ENCODE measurements around the gene ASB6. TPM values are rescaled to one million over a fixed set of nuclear protein-coding genes. Genes with fewer than 3 reads are reported as not detected.

The ASB6 gene
- total and polyA plus RNA-seq, 2 experiments from 2014 or later, result 8.8 to 19.8 TPM

DNA sequence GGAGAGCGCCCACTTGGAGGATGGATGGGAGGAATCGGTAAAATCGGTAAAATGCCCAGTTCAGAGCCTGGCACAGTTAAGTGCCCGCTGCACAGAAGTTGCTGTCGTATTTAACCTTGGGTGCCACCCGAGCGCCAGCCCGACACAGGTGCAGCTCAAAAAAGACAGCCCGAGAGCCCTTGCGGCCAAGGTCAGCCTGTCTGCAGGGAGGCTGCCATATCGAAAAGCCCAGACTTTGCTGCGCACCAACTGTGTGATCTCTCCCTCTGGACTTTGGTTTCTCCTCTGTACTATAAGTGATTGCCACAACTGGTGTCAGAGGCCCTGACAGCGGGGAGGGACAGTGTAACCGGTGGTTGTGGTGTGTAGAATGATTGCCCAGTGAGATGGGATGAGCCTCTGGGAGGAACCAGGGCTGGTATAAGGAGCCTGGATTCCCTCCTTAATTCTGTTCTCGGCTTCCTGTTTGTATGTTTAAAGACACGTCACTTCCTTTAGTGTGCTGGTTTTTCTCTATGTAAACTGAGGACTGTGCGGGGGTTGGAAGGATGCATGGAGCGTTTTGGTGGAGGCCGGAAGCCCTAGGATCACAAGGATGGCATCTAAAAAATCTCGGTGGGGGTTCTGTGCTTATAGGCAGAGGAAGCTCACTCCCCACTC is 15.2 kb downstream of the ASB6 start:
- TF ChIP-seq ZNF462 (CRISPR knock-in tag; IDR thresholded peaks at IDR 0.05), result no peak
- peak; percentile 45; the same call in 1 of the 2 replicates for TF ChIP-seq CREB1 (CRISPR knock-in tag; IDR thresholded peaks at IDR 0.05; ENCODE audit: low read depth)
- TF ChIP-seq EZH2phosphoT487 (IDR thresholded peaks at IDR 0.05; ENCODE audit: unreplicated experiment), result no peak
- peak overlapping the region; percentile 77 for H3K4me3 Mint-ChIP-seq
- Histone ChIP-seq H3K9me2 (ENCODE audit: insufficient read depth) (no peaks in the 10 kb centered on the region), H3K79me2 (replicated peaks; ENCODE audit: insufficient read depth) (peaks cover 57% of the 10 kb centered on the region), H3K27ac (ENCODE audit: low read depth) (no peak overlapping the region), H3K36me3 (ENCODE audit: insufficient read depth) (no peaks in the 10 kb centered on the region), H3K27me3 (ENCODE audit: insufficient read depth) (peaks cover 9% of the 10 kb centered on the region), H3F3A (replicated peaks; ENCODE audit: low read depth) (0 out of 2 replicates have a peak, but pooled peaks cover 6% of the 10 kb centered on the region), H3K4me3 (peak overlapping the region; percentile 98), H3K4me2 (peak overlapping the region; percentile 100), H2AFZ (peak overlapping the region; percentile 93; the same call in 1 of the 2 replicates), H4K20me1 (replicated peaks; ENCODE audit: insufficient read depth) (peaks cover 49% of the 10 kb centered on the region), H3K4me1 (ENCODE audit: insufficient read depth) (peaks cover 33% of the 10 kb centered on the region)
- H3K4me1 Mint-ChIP-seq, result peaks cover 54% of the 10 kb centered on the region
- DNase-seq (ENCODE audit: low spot score) (no peak), ATAC-seq (peak; percentile 5)
- no peaks in the 10 kb centered on the region for H3K9me3 Mint-ChIP-seq
- peak overlapping the region; percentile 88 for H3K27ac Mint-ChIP-seq
- peaks cover 16% of the 10 kb centered on the region for H3K36me3 Mint-ChIP-seq (ENCODE audit: low read depth)
- peaks cover 20% of the 10 kb centered on the region for H3K27me3 Mint-ChIP-seq (ENCODE audit: insufficient read depth, low read depth, poor library complexity)

GRCh38 chr9:129626079-129626624 is 15.8 kb downstream of the ASB6 start, which contains the start of gene NTMT1:
TSS of gene NTMT1 (plus strand) at chr9:129626163. CDS start at chr9:129632704, 6,541 bp downstream.
- peak within 1 kb of the TSS; percentile 98 for H3K4me3 ChIP-seq
- peak within 1 kb of the TSS; percentile 77 for H3K4me3 Mint-ChIP-seq
- H3K27ac Mint-ChIP-seq, result peak within 1 kb of the TSS; percentile 88
- peaks cover 15% of the 10 kb centered on the region for H3K27me3 ChIP-seq (ENCODE audit: insufficient read depth)
- peaks cover 14% of the 10 kb centered on the region for H3K36me3 Mint-ChIP-seq (ENCODE audit: low read depth)
- H3K4me2 ChIP-seq, result peak within 1 kb of the TSS; percentile 100
- no peaks in the 10 kb centered on the region for H3K9me3 Mint-ChIP-seq
- peaks cover 21% of the 10 kb centered on the region for H3K27me3 Mint-ChIP-seq (ENCODE audit: insufficient read depth, low read depth, poor library complexity)
- peaks cover 44% of the 10 kb centered on the region for H4K20me1 ChIP-seq (replicated peaks; ENCODE audit: insufficient read depth)
- no peaks in the 10 kb centered on the region for H3K36me3 ChIP-seq (ENCODE audit: insufficient read depth)
- peaks cover 51% of the 10 kb centered on the region for H3K4me1 Mint-ChIP-seq
- H3K79me2 ChIP-seq (replicated peaks; ENCODE audit: insufficient read depth), result peaks cover 51% of the 10 kb centered on the region
- 0 out of 2 replicates have a peak, but pooled peaks cover 6% of the 10 kb centered on the region for H3F3A ChIP-seq (replicated peaks; ENCODE audit: low read depth)
- H3K27ac ChIP-seq (ENCODE audit: low read depth), result peak within 1 kb of the TSS; percentile 88; the same call in 1 of the 2 replicates
- H3K4me1 ChIP-seq (ENCODE audit: insufficient read depth), result peaks cover 33% of the 10 kb centered on the region
- DNase-seq (ENCODE audit: low spot score), result peak; percentile 85
- ATAC-seq, result peak; percentile 63
- H2AFZ ChIP-seq, result peak within 1 kb of the TSS; percentile 93; the same call in 1 of the 2 replicates
- H3K9me2 ChIP-seq (ENCODE audit: insufficient read depth), result no peaks in the 10 kb centered on the region
- TF ChIP-seq ZNF462 (CRISPR knock-in tag; IDR thresholded peaks at IDR 0.05) (no peak), JUNB (IDR thresholded peaks at IDR 0.05; ENCODE audit: unreplicated experiment) (peak; percentile 15)
